HepG2 (cell line): Measurements from ENCODE around the gene RICTOR. TPM values are rescaled to one million over a fixed set of nuclear protein-coding genes. Genes with fewer than 3 reads are reported as not detected.

ENCODE experiments used
- HOXA9 ChIP-seq: sonication (generic); formaldehyde crosslinking; IDR thresholded peaks from 2 replicates; pipeline ENCODE4 v1.8.1; 2022; ENCODE audit warnings: missing genetic modification reagents, mild to moderate bottlenecking, moderate library complexity, borderline replicate concordance
- KLF15 ChIP-seq: sonication (generic); formaldehyde crosslinking; IDR thresholded peaks from 2 replicates; pipeline ENCODE4 v1.8.1; 2023; ENCODE audit warnings: borderline replicate concordance, mild to moderate bottlenecking, inconsistent platforms, missing genetic modification reagents, mixed read lengths
- MZF1 ChIP-seq: sonication (generic); formaldehyde crosslinking; IDR thresholded peaks from 2 replicates; pipeline ENCODE4 v1.8.1; 2023; ENCODE audit warnings: mild to moderate bottlenecking, missing genetic modification reagents, borderline replicate concordance
- SOX13 ChIP-seq, 3 experiments: fragments of 450-650 bp in 1 of 3; sonication (generic) in 1 of 3; formaldehyde crosslinking in 1 of 3; IDR thresholded peaks in 2 of 3; conservative IDR thresholded peaks in 1 of 3; 2 replicates each; pipeline versions ENCODE4 v1.5.0 to v1.6.1; 2016 to 2020; ENCODE audit warnings: antibody characterized with exemption in 1 of 3, mild to moderate bottlenecking in 1 of 3, missing compliant biosample characterization in 1 of 3, missing genetic modification reagents in 1 of 3, moderate library complexity in 1 of 3
- YY1 ChIP-seq: IDR thresholded peaks from 2 replicates; pipeline ENCODE4 v1.6.1; 2011; ENCODE audit warnings: low read length, low read depth, moderate library complexity, mild to moderate bottlenecking; ENCODE audit not compliant: insufficient read depth, insufficient replicate concordance
- ZNF317 ChIP-seq: sonication (generic); formaldehyde crosslinking; IDR thresholded peaks from 2 replicates; pipeline ENCODE4 v1.5.0; 2020; ENCODE audit warnings: mild to moderate bottlenecking, missing genetic modification reagents
- polyA plus RNA-seq, 8 experiments: library from polyadenylated mRNA; depleted of rRNA in 3 of 8; stranded (reverse) in 7 of 8; unstranded in 1 of 8; fragments of >200 nt; fragmentation: Illumina TruSeq in 4 of 8; extraction: Trizol in 4 of 8; gene quantifications; 2 replicates each; pipeline versions ENCODE4 v1.2.1 to v1.2.3, GENCODE V29; 2011 to 2016; ENCODE audit warnings: low read depth in 4 of 8, missing spikeins in 1 of 8, mixed read lengths in 1 of 8; ENCODE audit not compliant: insufficient read depth in 1 of 8
- total RNA-seq, 5 experiments: library from RNA; depleted of rRNA; stranded (reverse); fragments of >200 nt; fragmentation: Illumina TruSeq; extraction: Trizol; gene quantifications; 2 replicates each; pipeline ENCODE4 v1.2.3, GENCODE V29; 2016; ENCODE audit warnings: low read depth in 1 of 5
- TF ChIP-seq, protein P1 (sequence below): sonication (generic); formaldehyde crosslinking; IDR thresholded peaks from 2 replicates; pipeline ENCODE4 v1.8.1; 2023; ENCODE audit warnings: mild to moderate bottlenecking, moderate library complexity, missing genetic modification reagents
- TF ChIP-seq, protein P2 (sequence below): sonication (generic); formaldehyde crosslinking; IDR thresholded peaks from 2 replicates; pipeline ENCODE4 v1.5.0; 2020; ENCODE audit warnings: mild to moderate bottlenecking, missing genetic modification reagents, borderline replicate concordance
- TF ChIP-seq, protein P3 (sequence below): sonication (generic); formaldehyde crosslinking; IDR thresholded peaks from 2 replicates; pipeline ENCODE4 v1.4.0; 2020; ENCODE audit warnings: mild to moderate bottlenecking, low read depth, missing genetic modification reagents
- TF ChIP-seq, protein P4 (sequence below): IDR thresholded peaks from 2 replicates; pipeline ENCODE4 v1.6.1; 2016; ENCODE audit warnings: low read depth, control low read depth
- TF ChIP-seq, protein P5 (sequence below): sonication (generic); formaldehyde crosslinking; IDR thresholded peaks from 2 replicates; pipeline ENCODE4 v1.5.0; 2020; ENCODE audit warnings: mild to moderate bottlenecking, missing genetic modification reagents, borderline replicate concordance
- TF ChIP-seq, protein P6 (sequence below): sonication (generic); formaldehyde crosslinking; IDR thresholded peaks from 2 replicates; pipeline ENCODE4 v1.5.0; 2020; ENCODE audit warnings: mild to moderate bottlenecking, low read depth, missing genetic modification reagents, borderline replicate concordance
- TF ChIP-seq, protein P7 (sequence below): sonication (generic); formaldehyde crosslinking; conservative IDR thresholded peaks from 2 replicates; pipeline ENCODE4 v1.4.0; 2020; ENCODE audit warnings: missing genetic modification reagents

RICTOR gene
- total and polyA plus RNA-seq, 2 of the 13 experiments (the other 11 are each of a cell fraction or from before 2014, with no cell fraction given): 10.7 to 15.4 TPM

DNA sequence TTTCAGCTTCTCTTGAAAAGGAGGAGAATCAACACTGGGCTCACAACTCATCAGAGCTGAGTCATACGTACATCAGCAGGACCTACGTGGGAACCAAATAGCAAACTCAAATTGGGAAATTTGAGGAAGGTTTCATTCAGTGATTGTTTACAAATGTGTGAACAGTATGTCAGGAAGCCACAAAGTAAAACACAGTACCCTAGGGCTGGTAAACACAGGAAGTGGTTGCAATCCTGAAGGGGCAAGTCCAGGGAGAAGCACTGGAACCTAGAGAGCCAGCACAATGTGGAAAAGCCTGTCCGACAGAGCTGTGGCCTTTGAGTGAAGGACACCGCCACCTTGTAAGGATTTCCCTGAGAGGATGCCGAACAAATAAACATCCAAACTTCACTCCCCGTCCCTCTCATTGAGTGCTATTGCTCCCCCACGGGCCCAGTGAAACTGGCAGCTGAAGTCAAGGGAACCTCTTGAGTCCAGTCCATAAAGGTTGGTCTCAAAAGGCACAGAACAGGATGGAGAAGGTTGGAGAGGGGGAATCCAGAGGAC, 26.7 kb upstream of the RICTOR start (continued):
- TF ChIP-seq, protein P1, sequence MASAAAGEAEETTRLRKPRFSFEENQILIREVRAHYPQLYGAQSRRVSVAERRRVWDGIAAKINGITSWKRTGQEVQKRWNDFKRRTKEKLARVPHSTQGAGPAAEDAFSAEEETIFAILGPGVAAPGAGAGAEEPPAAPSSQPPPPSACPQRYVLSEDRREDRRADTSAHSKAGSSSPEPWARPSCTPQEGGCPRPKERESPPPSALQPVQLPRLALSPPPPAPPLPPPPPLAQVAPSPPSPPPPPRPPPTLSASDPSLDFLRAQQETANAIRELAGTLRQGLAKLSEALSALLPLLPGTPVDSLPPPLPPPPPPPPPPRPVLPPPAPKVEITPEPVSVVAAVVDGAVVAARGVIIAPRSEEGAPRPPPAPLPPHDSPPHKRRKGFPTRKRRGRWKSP (CRISPR knock-in tag): no peak
- TF ChIP-seq ZNF317 (CRISPR knock-in tag) (peak; percentile 61; the same call in 1 of the 2 replicates), YY1 (no peak), HOXA9 (CRISPR knock-in tag) (no peak), SOX13 (IDR thresholded peaks at IDR 0.05) (no peak), SOX13 (CRISPR knock-in tag; conservative IDR thresholded peaks at IDR 0.05 in 1 of 2, IDR thresholded peaks at IDR 0.05 in 1 of 2) (peak in 1 of 2 experiments; percentile 72; a peak in 1 of 4 replicates), KLF15 (CRISPR knock-in tag) (no peak), MZF1 (CRISPR knock-in tag) (no peak)
- TF ChIP-seq, protein P2, sequence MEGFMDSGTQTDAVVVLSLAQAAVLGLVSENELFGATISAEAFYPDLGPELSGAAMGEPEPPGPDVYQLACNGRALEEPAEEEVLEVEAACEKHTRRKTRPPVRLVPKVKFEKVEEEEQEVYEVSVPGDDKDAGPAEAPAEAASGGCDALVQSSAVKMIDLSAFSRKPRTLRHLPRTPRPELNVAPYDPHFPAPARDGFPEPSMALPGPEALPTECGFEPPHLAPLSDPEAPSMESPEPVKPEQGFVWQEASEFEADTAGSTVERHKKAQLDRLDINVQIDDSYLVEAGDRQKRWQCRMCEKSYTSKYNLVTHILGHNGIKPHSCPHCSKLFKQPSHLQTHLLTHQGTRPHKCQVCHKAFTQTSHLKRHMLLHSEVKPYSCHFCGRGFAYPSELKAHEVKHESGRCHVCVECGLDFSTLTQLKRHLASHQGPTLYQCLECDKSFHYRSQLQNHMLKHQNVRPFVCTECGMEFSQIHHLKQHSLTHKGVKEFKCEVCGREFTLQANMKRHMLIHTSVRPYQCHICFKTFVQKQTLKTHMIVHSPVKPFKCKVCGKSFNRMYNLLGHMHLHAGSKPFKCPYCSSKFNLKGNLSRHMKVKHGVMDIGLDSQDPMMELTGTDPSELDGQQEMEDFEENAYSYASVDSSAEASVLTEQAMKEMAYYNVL (CRISPR knock-in tag): peak; percentile 27; the same call in 1 of the 2 replicates
- TF ChIP-seq, protein P3, sequence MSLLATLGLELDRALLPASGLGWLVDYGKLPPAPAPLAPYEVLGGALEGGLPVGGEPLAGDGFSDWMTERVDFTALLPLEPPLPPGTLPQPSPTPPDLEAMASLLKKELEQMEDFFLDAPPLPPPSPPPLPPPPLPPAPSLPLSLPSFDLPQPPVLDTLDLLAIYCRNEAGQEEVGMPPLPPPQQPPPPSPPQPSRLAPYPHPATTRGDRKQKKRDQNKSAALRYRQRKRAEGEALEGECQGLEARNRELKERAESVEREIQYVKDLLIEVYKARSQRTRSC (CRISPR knock-in tag): no peak
- TF ChIP-seq, protein P4, sequence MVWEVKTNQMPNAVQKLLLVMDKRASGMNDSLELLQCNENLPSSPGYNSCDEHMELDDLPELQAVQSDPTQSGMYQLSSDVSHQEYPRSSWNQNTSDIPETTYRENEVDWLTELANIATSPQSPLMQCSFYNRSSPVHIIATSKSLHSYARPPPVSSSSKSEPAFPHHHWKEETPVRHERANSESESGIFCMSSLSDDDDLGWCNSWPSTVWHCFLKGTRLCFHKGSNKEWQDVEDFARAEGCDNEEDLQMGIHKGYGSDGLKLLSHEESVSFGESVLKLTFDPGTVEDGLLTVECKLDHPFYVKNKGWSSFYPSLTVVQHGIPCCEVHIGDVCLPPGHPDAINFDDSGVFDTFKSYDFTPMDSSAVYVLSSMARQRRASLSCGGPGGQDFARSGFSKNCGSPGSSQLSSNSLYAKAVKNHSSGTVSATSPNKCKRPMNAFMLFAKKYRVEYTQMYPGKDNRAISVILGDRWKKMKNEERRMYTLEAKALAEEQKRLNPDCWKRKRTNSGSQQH: peak; percentile 75; the same call in 1 of the 2 replicates
- TF ChIP-seq, protein P5, sequence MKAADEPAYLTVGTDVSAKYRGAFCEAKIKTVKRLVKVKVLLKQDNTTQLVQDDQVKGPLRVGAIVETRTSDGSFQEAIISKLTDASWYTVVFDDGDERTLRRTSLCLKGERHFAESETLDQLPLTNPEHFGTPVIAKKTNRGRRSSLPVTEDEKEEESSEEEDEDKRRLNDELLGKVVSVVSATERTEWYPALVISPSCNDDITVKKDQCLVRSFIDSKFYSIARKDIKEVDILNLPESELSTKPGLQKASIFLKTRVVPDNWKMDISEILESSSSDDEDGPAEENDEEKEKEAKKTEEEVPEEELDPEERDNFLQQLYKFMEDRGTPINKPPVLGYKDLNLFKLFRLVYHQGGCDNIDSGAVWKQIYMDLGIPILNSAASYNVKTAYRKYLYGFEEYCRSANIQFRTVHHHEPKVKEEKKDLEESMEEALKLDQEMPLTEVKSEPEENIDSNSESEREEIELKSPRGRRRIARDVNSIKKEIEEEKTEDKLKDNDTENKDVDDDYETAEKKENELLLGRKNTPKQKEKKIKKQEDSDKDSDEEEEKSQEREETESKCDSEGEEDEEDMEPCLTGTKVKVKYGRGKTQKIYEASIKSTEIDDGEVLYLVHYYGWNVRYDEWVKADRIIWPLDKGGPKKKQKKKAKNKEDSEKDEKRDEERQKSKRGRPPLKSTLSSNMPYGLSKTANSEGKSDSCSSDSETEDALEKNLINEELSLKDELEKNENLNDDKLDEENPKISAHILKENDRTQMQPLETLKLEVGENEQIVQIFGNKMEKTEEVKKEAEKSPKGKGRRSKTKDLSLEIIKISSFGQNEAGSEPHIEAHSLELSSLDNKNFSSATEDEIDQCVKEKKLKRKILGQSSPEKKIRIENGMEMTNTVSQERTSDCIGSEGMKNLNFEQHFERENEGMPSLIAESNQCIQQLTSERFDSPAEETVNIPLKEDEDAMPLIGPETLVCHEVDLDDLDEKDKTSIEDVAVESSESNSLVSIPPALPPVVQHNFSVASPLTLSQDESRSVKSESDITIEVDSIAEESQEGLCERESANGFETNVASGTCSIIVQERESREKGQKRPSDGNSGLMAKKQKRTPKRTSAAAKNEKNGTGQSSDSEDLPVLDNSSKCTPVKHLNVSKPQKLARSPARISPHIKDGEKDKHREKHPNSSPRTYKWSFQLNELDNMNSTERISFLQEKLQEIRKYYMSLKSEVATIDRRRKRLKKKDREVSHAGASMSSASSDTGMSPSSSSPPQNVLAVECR (CRISPR knock-in tag): no peak
- TF ChIP-seq, protein P6, sequence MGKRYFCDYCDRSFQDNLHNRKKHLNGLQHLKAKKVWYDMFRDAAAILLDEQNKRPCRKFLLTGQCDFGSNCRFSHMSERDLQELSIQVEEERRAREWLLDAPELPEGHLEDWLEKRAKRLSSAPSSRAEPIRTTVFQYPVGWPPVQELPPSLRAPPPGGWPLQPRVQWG (CRISPR knock-in tag): no peak
- TF ChIP-seq, protein P7, sequence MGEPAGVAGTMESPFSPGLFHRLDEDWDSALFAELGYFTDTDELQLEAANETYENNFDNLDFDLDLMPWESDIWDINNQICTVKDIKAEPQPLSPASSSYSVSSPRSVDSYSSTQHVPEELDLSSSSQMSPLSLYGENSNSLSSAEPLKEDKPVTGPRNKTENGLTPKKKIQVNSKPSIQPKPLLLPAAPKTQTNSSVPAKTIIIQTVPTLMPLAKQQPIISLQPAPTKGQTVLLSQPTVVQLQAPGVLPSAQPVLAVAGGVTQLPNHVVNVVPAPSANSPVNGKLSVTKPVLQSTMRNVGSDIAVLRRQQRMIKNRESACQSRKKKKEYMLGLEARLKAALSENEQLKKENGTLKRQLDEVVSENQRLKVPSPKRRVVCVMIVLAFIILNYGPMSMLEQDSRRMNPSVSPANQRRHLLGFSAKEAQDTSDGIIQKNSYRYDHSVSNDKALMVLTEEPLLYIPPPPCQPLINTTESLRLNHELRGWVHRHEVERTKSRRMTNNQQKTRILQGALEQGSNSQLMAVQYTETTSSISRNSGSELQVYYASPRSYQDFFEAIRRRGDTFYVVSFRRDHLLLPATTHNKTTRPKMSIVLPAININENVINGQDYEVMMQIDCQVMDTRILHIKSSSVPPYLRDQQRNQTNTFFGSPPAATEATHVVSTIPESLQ (CRISPR knock-in tag): no peak
